Rectal smooth muscle tissue (tissue), 1 donor: ENCODE data around the gene AGBL1.
"Not testable (repeated sequence)": the region's sequence is repeated elsewhere in the genome, so short reads cannot be mapped to it uniquely, and the experiment has no call there.

Experiments
- H3K27ac ChIP-seq: one replicate; pipeline ENCODE4 v1.7.0; 2013; ENCODE audit warnings: low read depth, low read length, inconsistent platforms
- H3K27me3 ChIP-seq: one replicate; pipeline ENCODE4 v1.7.0; 2013; ENCODE audit warnings: low read length; ENCODE audit not compliant: control insufficient read depth, insufficient read depth
- H3K36me3 ChIP-seq: one replicate; pipeline ENCODE4 v1.7.0; 2013; ENCODE audit warnings: low read length; ENCODE audit not compliant: control insufficient read depth, insufficient read depth
- H3K4me1 ChIP-seq: one replicate; pipeline ENCODE4 v1.7.0; 2013; ENCODE audit warnings: low read length; ENCODE audit not compliant: control insufficient read depth, insufficient read depth
- H3K4me3 ChIP-seq: one replicate; pipeline ENCODE4 v1.7.0; 2013; ENCODE audit warnings: low read length
- H3K9ac ChIP-seq: one replicate; pipeline ENCODE4 v1.7.0; 2013; ENCODE audit warnings: low read length

AGBL1 gene

DNA sequence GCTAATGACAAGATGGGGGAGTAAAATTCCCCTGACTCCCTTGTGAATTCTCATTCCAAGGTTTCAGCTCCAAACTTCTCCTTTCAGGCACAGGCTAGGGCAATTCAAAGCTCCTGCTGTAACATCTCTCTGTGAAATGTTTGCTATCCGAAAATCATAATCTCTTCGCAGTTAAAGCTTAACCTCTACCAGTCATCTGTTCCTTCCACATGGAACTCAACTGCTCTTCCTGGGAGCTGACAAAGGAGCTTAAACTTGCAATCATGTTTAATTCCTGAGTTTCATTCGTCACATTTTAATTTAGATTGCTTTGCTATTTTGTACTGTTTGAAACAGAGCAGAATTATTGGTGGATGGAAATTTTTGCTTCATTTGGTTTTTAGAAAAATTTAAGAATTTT lies 328.6 kb downstream of the AGBL1 start:
- H3K4me3 ChIP-seq: no peak overlapping the region
- H3K9ac ChIP-seq: no peak overlapping the region
- H3K27ac ChIP-seq: no peak overlapping the region

DNA sequence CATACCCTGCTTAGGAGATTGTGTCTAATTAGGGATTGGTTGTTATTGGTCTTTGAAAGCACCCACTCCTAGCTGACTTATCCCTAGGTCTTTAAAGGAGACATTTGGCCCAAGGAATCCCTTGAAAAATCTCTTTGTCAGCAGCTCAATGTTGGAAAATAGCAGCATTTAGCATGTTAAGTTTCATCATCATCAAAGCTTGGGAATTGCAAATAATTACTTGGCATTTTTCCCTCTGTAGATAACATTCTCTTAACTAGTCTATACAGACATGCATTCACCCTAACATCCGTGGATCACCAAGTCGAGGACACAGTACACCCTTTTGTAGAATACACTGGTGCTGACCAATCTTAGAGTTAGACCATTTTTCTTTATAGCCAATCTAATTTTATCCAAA lies 332.2 kb downstream of the AGBL1 start:
- Histone ChIP-seq H3K27me3 (no peaks in the 10 kb centered on the region), H3K36me3 (no peaks in the 10 kb centered on the region), H3K27ac (no peak overlapping the region), H3K4me3 (no peak overlapping the region), H3K4me1 (no peaks in the 10 kb centered on the region), H3K9ac (no peak overlapping the region)

More for the DNA sequence above, 328.6 kb downstream of the AGBL1 start:
- no peaks in the 10 kb centered on the region for H3K27me3 ChIP-seq
- no peaks in the 10 kb centered on the region for H3K4me1 ChIP-seq
- H3K36me3 ChIP-seq: no peaks in the 10 kb centered on the region

DNA sequence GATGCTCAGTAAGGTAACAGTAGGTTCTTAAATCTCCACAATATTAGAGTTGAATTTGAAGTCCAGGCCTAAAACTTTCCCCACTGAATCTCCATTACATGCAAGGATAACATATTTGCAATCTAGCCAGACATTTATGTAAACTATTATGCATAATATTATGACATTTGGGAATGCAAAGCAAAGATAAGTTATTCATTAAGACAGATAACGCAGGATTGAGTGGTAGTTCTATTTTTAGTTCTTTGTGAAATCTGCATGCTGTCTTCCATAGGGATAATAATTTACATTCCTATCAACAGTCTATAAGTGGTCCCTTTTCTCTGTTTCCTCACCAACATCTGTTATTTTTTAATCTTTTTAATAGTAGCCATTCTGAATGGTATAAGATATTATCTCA lies 333.5 kb downstream of the AGBL1 start:
- H3K4me1 ChIP-seq: no peaks in the 10 kb centered on the region
- H3K27ac ChIP-seq: no peak overlapping the region
- no peaks in the 10 kb centered on the region for H3K27me3 ChIP-seq
- no peak overlapping the region for H3K4me3 ChIP-seq
- H3K36me3 ChIP-seq: no peaks in the 10 kb centered on the region
- no peak overlapping the region for H3K9ac ChIP-seq

DNA sequence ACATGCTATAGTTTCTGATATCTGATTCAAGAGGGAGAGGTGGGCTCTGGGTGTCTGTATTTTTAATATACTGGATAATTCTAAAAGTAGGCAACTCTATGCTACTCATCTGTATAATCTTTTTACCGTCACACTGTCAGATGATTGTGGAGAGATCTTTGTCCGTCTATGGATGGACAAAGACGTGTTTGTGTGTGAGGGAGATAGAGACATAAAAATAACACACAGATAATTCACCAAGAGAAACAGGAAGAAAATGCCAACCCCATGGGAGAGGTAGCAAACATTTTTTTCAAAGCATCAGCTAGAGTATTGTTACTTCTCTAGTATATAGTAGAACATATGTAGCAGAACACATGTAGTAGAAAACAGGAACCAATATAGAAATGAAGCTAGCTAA lies 346.1 kb downstream of the AGBL1 start:
- Histone ChIP-seq H3K4me1 (no peaks in the 10 kb centered on the region), H3K27ac (no peak overlapping the region), H3K36me3 (no peaks in the 10 kb centered on the region), H3K4me3 (no peak overlapping the region), H3K27me3 (no peaks in the 10 kb centered on the region), H3K9ac (no peak overlapping the region)

DNA sequence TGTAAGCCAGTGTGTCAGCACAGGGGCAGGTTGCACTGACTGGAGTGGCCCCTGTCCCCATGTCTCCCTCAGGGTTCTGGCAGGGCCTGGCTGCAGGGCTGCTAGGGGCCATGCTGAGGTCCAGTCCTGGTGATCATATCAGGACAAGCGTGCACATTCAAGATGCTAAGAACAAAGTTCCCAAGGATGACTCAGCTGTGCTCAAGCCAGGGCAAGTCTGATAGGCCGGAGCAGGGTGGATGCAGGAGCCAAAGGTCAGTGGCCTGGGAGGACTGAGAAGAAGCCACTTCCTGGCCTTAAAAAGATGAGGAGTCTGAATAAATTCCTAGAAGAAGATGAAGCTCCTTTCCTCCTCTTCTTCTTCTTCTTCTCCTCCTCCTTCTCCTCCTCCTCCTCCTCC lies 353.2 kb downstream of the AGBL1 start:
- no peak overlapping the region for H3K4me3 ChIP-seq
- no peak overlapping the region for H3K27ac ChIP-seq
- H3K27me3 ChIP-seq: no peaks in the 10 kb centered on the region
- H3K4me1 ChIP-seq: no peaks in the 10 kb centered on the region
- no peak overlapping the region for H3K9ac ChIP-seq
- no peaks in the 10 kb centered on the region for H3K36me3 ChIP-seq

DNA sequence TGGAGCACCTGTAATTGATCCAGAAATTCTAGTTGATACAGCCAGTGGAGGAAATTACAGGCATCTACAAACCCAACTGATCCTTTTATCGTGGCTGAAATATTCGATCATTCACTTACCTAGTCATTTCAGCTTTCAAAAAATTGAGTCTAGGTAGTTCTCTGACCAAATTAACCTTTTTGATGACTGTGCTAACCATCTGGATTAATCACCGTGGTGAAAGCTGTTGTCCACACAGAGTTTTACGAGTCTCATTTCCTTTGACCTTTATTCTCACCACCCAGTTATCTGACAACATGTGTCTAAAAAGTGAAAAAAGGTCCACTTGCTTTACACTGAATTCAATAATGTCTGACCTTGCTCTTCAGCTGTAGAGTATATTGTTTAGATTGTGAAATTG lies 354.3 kb downstream of the AGBL1 start:
- Histone ChIP-seq H3K4me3 (no peak overlapping the region), H3K4me1 (no peaks in the 10 kb centered on the region)

DNA sequence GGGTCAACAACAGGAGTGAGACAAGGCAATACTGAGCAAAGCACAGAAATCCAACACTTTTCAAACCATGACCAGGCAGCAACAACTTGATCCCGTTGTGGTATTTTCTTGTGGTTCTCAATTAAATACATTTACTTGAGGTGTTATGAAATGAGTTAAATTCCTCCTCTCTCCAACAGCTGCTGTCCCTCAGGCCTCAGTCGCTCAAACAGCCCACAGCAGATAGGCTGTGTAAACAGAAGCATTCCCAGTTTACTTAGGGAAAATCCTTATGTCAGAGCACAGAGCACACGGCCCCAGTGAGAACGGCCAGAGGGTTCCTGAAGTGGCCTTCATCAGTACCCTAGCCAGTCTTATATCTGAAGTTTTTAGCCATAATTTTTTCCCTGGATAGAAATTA lies 359.9 kb downstream of the AGBL1 start:
- no peaks in the 10 kb centered on the region for H3K4me1 ChIP-seq
- no peak overlapping the region for H3K9ac ChIP-seq
- no peaks in the 10 kb centered on the region for H3K36me3 ChIP-seq
- H3K4me3 ChIP-seq: no peak overlapping the region
- H3K27me3 ChIP-seq: no peaks in the 10 kb centered on the region
- H3K27ac ChIP-seq: no peak overlapping the region

More for the DNA sequence above, 354.3 kb downstream of the AGBL1 start:
- no peaks in the 10 kb centered on the region for H3K36me3 ChIP-seq
- H3K27ac ChIP-seq: no peak overlapping the region
- H3K9ac ChIP-seq: no peak overlapping the region
- H3K27me3 ChIP-seq: no peaks in the 10 kb centered on the region

DNA sequence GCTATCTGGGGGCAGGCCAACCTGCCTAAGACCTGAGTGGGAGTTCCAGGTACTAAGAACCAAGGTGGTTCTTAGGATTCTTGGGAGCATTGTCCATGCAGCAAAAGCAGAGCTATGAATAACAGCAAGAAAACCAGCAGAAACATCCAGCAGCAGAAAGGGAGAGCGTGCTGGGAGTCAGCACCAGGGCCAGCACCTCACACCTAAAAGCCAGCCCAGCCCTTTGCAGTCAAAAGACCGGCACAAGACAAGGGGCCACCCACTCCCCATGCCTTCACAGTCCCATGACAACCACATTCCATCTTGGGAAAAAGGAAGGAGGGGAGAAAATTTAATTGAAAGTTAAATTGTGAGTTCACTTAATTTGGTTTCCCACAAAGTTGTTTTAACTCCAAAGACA lies 364.9 kb downstream of the AGBL1 start:
- Histone ChIP-seq H3K36me3 (no peaks in the 10 kb centered on the region), H3K4me3 (no peak overlapping the region)

DNA sequence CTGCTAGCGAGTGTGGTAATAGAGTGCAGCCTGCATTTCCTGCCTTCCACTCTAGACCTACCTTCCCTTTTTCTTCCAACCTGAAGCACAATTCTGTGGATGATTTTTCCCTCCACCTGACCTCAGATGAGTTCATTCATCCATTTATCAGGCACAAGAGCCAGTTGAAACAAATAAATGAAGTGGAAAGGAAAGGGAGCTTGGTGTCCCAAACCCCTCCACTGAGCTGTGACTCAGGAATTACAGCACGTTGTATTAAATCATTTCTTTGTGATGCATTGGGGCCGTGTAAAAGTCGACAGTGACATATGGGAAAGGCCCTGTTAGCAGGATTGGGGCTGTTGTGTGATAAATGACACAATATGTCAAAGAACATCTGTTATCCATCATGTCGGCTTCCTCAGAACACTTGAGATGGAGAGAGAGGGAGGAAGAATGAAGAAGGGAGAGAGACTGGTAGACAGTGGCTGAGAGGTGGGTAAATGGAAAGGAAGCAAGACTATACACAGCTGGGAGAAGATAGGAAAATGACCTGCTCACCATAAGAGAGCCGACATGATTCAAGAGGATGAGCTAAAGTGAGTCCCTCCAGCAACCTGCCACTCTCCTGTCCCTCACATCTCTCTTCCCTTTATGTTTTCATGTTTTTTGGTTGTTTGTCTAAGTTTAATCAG lies 366.0 kb downstream of the AGBL1 start:
- Histone ChIP-seq H3K9ac (no peak overlapping the region), H3K36me3 (no peaks in the 10 kb centered on the region), H3K4me3 (no peak overlapping the region), H3K27ac (no peak overlapping the region), H3K4me1 (no peaks in the 10 kb centered on the region), H3K27me3 (no peaks in the 10 kb centered on the region)

More for the DNA sequence above, 364.9 kb downstream of the AGBL1 start:
- no peak overlapping the region for H3K27ac ChIP-seq
- no peaks in the 10 kb centered on the region for H3K4me1 ChIP-seq
- H3K27me3 ChIP-seq: no peaks in the 10 kb centered on the region
- H3K9ac ChIP-seq: no peak overlapping the region

DNA sequence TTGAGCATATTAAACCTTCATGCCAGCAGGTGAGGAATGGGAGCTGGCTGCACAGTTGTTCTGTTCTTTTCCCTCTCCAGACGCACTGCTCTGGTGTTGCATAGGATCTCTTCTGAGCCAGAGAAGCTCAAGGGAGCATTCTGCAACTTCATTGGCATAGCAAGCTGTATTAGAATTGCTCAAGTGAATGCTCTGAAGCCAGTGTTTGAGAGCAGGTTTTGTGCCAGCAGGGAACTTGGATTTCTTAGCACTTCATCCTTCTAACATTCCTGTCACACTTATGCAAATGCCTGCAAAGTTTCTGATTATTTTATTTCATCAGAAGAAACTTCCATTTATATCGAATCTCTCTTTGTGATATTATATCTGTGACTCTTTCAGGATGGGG lies 366.6 kb downstream of the AGBL1 start:
- H3K9ac ChIP-seq: no peak overlapping the region
- H3K4me1 ChIP-seq: no peaks in the 10 kb centered on the region
- no peak overlapping the region for H3K27ac ChIP-seq
- H3K4me3 ChIP-seq: no peak overlapping the region
- no peaks in the 10 kb centered on the region for H3K27me3 ChIP-seq
- H3K36me3 ChIP-seq: no peaks in the 10 kb centered on the region

DNA sequence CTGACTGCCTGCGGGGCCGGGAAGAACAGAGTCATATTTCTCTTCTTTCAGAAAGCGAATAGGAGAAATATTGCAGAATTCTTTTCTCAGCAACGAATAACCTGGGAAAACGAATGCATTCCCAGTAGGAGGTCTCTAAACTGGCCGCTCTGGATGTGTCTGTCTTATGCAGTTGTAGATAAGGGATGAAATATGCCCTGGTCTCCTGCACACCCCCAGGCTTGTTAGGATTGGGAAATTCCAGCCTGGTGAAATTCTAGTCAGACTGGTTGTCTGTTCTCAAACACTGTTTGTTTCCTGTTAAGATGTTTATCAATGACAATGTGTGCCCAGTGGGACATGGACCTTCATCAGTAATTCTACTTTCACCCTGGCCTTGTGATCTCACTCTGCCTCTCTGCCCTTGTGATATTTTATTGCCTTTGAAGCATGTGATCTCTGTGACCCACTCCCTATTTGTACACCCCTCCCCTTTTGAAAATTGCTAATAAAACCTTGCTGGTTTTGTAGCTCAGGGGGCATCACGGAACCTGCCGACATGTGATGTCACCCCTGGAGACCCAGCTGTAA lies 385.9 kb downstream of the AGBL1 start:
- not testable (repeated sequence) for H3K27ac ChIP-seq, H3K4me1 ChIP-seq, H3K4me3 ChIP-seq, H3K27me3 ChIP-seq, H3K9ac ChIP-seq, H3K36me3 ChIP-seq

DNA sequence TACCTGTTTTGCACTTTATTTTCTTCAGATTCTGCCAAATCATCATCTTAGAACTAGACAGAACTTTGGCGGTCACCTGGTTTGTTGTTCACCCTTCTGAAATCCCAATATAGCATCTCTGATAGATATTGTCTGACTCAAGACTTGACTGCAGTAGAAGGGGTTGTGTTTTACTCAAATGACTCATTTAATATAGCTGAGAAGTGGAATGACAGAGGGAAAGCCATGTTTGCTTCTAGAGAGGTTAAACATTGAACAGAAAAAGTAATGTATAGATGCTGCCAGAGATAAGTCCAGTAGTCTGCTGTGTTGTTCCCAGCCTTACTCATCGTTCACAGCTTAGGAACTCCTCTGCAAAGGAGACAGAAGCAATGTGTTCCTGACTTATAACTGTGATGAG lies 402.0 kb downstream of the AGBL1 start:
- no peak overlapping the region for H3K27ac ChIP-seq
- no peak overlapping the region for H3K9ac ChIP-seq
- H3K36me3 ChIP-seq: no peaks in the 10 kb centered on the region
- no peaks in the 10 kb centered on the region for H3K4me1 ChIP-seq
- no peaks in the 10 kb centered on the region for H3K27me3 ChIP-seq
- H3K4me3 ChIP-seq: no peak overlapping the region

DNA sequence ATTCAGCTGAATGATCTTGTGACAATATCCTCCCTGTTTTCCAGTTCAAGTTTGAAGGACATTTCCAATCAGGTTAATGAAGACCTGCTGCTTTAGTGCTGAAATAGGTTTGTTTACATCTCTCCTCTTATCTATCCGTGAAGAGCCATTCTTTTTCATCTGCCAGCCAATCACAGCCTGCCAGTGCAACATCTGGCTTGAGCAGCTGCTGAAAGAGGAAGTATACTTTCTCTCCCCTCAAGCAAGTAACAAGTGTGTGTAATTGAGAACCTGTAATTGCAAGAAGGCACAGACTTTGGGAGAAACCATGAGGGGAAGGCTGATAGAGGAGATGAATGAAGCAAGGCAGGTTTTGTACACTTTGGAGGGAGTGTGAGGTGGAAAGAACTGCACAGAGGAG lies 404.3 kb downstream of the AGBL1 start:
- no peaks in the 10 kb centered on the region for H3K4me1 ChIP-seq
- no peaks in the 10 kb centered on the region for H3K36me3 ChIP-seq
- no peaks in the 10 kb centered on the region for H3K27me3 ChIP-seq
- H3K27ac ChIP-seq: no peak overlapping the region
- no peak overlapping the region for H3K4me3 ChIP-seq
- no peak overlapping the region for H3K9ac ChIP-seq
